ENCODE results near the gene KIT.

DNA sequence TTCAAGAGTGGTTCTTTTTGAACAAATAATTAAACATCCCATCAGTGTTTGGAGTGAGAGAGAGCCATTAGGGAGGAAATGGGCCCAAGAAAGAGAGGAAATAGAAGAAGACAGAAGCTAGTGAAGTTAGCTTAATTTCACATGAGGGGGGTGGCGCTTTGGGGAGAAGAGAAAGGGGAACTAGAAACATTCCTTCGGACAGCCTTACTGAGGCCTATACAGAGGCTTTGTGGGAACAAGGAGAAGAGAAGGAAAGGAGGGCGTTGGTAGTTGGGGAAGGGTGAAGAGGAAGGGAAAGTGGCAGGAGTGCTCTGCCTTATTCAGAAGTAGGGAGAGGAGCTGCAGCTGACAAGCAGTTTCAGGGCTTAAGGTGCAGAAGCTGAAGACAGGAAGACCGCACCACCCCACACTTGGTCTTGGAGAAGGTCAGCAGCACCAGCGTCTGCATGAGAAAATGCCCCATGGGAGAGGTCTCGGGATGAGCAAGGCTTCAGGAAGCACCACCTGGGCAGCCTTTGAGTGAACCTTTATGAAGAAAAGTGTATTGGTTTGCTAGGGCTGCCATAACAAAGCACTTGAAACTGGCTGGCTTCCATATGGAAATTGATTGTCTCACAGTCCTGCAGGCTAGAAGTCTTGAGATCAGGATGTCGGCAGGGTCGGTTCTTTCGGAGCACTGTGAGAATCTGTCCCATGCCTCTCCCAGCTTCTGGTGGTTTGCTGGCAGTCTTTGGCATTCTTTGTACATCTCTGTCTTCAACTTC lies 85.1 kb downstream of the KIT start:
- TF ChIP-seq, protein P1, sequence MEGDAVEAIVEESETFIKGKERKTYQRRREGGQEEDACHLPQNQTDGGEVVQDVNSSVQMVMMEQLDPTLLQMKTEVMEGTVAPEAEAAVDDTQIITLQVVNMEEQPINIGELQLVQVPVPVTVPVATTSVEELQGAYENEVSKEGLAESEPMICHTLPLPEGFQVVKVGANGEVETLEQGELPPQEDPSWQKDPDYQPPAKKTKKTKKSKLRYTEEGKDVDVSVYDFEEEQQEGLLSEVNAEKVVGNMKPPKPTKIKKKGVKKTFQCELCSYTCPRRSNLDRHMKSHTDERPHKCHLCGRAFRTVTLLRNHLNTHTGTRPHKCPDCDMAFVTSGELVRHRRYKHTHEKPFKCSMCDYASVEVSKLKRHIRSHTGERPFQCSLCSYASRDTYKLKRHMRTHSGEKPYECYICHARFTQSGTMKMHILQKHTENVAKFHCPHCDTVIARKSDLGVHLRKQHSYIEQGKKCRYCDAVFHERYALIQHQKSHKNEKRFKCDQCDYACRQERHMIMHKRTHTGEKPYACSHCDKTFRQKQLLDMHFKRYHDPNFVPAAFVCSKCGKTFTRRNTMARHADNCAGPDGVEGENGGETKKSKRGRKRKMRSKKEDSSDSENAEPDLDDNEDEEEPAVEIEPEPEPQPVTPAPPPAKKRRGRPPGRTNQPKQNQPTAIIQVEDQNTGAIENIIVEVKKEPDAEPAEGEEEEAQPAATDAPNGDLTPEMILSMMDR (IDR thresholded peaks at IDR 0.05; ENCODE audit: low read length): no peak
- TF ChIP-seq EZH2 (optimal IDR thresholded peaks at IDR 0.05; ENCODE audit: low read depth, low read length): no peak
